HepG2 (cell line): ENCODE results near the gene PXMP4. TPM values are rescaled to one million over a fixed set of nuclear protein-coding genes. Genes with fewer than 3 reads are reported as not detected.

Experiments
- CHD2 ChIP-seq: IDR thresholded peaks from 2 replicates; pipeline ENCODE4 v1.6.1; 2011; ENCODE audit warnings: low read depth, low read length, improper control_type of control experiment
- MED13 ChIP-seq: sonication (generic); formaldehyde crosslinking; IDR thresholded peaks from 2 replicates; pipeline ENCODE4 v1.5.0; 2020; ENCODE audit warnings: missing genetic modification reagents
- NFRKB ChIP-seq: fragments of 450-650 bp; IDR thresholded peaks from 2 replicates; pipeline ENCODE4 v1.6.1; 2017
- RBAK ChIP-seq: sonication (generic); formaldehyde crosslinking; IDR thresholded peaks from 2 replicates; pipeline ENCODE4 v1.5.1; 2020; ENCODE audit warnings: mild to moderate bottlenecking, missing genetic modification reagents
- SOX13 ChIP-seq, 3 experiments: fragments of 450-650 bp in 1 of 3; sonication (generic) in 1 of 3; formaldehyde crosslinking in 1 of 3; IDR thresholded peaks in 2 of 3; conservative IDR thresholded peaks in 1 of 3; 2 replicates each; pipeline versions ENCODE4 v1.5.0 to v1.6.1; 2016 to 2020; ENCODE audit warnings: antibody characterized with exemption in 1 of 3, mild to moderate bottlenecking in 1 of 3, missing compliant biosample characterization in 1 of 3, missing genetic modification reagents in 1 of 3, moderate library complexity in 1 of 3
- ZNF124 ChIP-seq: sonication (generic); formaldehyde crosslinking; IDR thresholded peaks from 2 replicates; pipeline ENCODE4 v1.4.0; 2020; ENCODE audit warnings: missing genetic modification reagents
- ZNF460 ChIP-seq: sonication (generic); formaldehyde crosslinking; IDR thresholded peaks from 2 replicates; pipeline ENCODE4 v1.5.1; 2020; ENCODE audit warnings: missing genetic modification reagents, mild to moderate bottlenecking, borderline replicate concordance
- ZNF552 ChIP-seq: sonication (generic); formaldehyde crosslinking; IDR thresholded peaks from 2 replicates; pipeline ENCODE4 v1.9.0; 2022; ENCODE audit warnings: missing genetic modification reagents, mild to moderate bottlenecking, borderline replicate concordance
- ZNF766 ChIP-seq: sonication (generic); formaldehyde crosslinking; IDR thresholded peaks from 2 replicates; pipeline ENCODE4 v1.5.0; 2020; ENCODE audit warnings: missing genetic modification reagents, borderline replicate concordance
- polyA plus RNA-seq, 8 experiments: library from polyadenylated mRNA; depleted of rRNA in 3 of 8; stranded (reverse) in 7 of 8; unstranded in 1 of 8; fragments of >200 nt; fragmentation: Illumina TruSeq in 4 of 8; extraction: Trizol in 4 of 8; gene quantifications; 2 replicates each; pipeline versions ENCODE4 v1.2.1 to v1.2.3, GENCODE V29; 2011 to 2016; ENCODE audit warnings: low read depth in 4 of 8, missing spikeins in 1 of 8, mixed read lengths in 1 of 8; ENCODE audit not compliant: insufficient read depth in 1 of 8
- total RNA-seq, 5 experiments: library from RNA; depleted of rRNA; stranded (reverse); fragments of >200 nt; fragmentation: Illumina TruSeq; extraction: Trizol; gene quantifications; 2 replicates each; pipeline ENCODE4 v1.2.3, GENCODE V29; 2016; ENCODE audit warnings: low read depth in 1 of 5
- TF ChIP-seq, protein P1 (sequence below): sonication (generic); formaldehyde crosslinking; IDR thresholded peaks from 2 replicates; pipeline ENCODE4 v1.9.0; 2021; ENCODE audit warnings: mild to moderate bottlenecking, missing genetic modification reagents
- TF ChIP-seq, protein P2 (sequence below): sonication (generic); formaldehyde crosslinking; IDR thresholded peaks from 2 replicates; pipeline ENCODE4 v1.5.1; 2020; ENCODE audit warnings: mild to moderate bottlenecking, missing genetic modification reagents, moderate library complexity
- TF ChIP-seq, protein P3 (sequence below): sonication (generic); formaldehyde crosslinking; IDR thresholded peaks from 2 replicates; pipeline ENCODE4 v1.8.1; 2023; ENCODE audit warnings: mild to moderate bottlenecking, missing genetic modification reagents
- TF ChIP-seq, protein P4 (sequence below): sonication (generic); formaldehyde crosslinking; IDR thresholded peaks from 2 replicates; pipeline ENCODE4 v1.5.0; 2020; ENCODE audit warnings: mild to moderate bottlenecking, missing genetic modification reagents

Gene PXMP4
- total and polyA plus RNA-seq, 2 of the 13 experiments (the other 11 are each of a cell fraction or from before 2014, with no cell fraction given), result not detected

DNA sequence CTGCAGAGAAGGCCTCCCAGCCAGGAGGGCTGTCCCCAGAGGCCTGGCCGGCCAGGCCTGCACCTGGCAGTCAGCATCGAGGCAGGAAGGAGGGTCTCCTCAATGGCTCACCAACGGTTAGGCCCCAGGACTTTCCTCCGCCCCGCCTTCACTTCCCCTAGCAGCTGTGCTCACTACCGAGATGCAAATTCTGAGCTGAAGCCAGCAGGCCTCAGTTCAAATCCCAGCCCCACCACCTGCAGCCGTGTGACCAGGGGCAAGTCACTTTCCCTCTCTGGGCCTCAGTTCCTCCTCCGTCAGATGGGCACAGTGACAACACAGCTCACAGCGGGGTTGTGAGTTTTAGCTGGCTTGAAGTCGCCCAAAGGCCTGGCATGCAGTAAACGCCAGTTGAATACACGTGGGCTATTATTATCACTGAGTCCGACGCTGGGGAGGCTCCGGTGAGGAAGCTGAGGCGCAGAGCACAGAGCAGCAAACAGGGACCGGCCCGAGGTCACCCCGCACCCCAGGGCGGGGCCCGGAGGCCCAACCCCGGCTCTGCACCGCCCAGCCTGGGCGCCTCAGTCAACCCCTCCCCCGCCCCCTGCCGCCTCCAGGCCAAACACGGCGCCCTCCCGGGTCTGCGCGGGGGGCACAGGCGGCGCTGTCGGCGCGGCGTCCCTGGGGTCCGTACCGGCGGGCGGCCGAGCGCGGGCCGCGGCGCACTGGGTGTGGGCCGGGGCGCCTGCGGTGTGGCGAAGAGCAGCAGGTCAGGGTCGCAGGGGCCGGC is 34.6 kb downstream of the PXMP4 start (continued):
- TF ChIP-seq, protein P1, sequence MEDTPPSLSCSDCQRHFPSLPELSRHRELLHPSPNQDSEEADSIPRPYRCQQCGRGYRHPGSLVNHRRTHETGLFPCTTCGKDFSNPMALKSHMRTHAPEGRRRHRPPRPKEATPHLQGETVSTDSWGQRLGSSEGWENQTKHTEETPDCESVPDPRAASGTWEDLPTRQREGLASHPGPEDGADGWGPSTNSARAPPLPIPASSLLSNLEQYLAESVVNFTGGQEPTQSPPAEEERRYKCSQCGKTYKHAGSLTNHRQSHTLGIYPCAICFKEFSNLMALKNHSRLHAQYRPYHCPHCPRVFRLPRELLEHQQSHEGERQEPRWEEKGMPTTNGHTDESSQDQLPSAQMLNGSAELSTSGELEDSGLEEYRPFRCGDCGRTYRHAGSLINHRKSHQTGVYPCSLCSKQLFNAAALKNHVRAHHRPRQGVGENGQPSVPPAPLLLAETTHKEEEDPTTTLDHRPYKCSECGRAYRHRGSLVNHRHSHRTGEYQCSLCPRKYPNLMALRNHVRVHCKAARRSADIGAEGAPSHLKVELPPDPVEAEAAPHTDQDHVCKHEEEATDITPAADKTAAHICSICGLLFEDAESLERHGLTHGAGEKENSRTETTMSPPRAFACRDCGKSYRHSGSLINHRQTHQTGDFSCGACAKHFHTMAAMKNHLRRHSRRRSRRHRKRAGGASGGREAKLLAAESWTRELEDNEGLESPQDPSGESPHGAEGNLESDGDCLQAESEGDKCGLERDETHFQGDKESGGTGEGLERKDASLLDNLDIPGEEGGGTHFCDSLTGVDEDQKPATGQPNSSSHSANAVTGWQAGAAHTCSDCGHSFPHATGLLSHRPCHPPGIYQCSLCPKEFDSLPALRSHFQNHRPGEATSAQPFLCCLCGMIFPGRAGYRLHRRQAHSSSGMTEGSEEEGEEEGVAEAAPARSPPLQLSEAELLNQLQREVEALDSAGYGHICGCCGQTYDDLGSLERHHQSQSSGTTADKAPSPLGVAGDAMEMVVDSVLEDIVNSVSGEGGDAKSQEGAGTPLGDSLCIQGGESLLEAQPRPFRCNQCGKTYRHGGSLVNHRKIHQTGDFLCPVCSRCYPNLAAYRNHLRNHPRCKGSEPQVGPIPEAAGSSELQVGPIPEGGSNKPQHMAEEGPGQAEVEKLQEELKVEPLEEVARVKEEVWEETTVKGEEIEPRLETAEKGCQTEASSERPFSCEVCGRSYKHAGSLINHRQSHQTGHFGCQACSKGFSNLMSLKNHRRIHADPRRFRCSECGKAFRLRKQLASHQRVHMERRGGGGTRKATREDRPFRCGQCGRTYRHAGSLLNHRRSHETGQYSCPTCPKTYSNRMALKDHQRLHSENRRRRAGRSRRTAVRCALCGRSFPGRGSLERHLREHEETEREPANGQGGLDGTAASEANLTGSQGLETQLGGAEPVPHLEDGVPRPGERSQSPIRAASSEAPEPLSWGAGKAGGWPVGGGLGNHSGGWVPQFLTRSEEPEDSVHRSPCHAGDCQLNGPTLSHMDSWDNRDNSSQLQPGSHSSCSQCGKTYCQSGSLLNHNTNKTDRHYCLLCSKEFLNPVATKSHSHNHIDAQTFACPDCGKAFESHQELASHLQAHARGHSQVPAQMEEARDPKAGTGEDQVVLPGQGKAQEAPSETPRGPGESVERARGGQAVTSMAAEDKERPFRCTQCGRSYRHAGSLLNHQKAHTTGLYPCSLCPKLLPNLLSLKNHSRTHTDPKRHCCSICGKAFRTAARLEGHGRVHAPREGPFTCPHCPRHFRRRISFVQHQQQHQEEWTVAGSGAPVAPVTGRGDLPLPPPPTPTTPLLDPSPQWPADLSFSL, result no peak
- TF ChIP-seq ZNF124 (CRISPR knock-in tag) (no peak), ZNF766 (peak; percentile 12; the same call in 1 of the 2 replicates), RBAK (no peak), SOX13 (IDR thresholded peaks at IDR 0.05) (no peak), SOX13 (CRISPR knock-in tag; conservative IDR thresholded peaks at IDR 0.05 in 1 of 2, IDR thresholded peaks at IDR 0.05 in 1 of 2) (peak; percentile 16 to 19; a peak in 1 of 4 replicates), NFRKB (no peak), MED13 (0 out of 2 replicates have a peak, but pooled peaks have one; percentile 76), ZNF552 (no peak), ZNF460 (no peak), CHD2 (no peak)
- TF ChIP-seq, protein P2, sequence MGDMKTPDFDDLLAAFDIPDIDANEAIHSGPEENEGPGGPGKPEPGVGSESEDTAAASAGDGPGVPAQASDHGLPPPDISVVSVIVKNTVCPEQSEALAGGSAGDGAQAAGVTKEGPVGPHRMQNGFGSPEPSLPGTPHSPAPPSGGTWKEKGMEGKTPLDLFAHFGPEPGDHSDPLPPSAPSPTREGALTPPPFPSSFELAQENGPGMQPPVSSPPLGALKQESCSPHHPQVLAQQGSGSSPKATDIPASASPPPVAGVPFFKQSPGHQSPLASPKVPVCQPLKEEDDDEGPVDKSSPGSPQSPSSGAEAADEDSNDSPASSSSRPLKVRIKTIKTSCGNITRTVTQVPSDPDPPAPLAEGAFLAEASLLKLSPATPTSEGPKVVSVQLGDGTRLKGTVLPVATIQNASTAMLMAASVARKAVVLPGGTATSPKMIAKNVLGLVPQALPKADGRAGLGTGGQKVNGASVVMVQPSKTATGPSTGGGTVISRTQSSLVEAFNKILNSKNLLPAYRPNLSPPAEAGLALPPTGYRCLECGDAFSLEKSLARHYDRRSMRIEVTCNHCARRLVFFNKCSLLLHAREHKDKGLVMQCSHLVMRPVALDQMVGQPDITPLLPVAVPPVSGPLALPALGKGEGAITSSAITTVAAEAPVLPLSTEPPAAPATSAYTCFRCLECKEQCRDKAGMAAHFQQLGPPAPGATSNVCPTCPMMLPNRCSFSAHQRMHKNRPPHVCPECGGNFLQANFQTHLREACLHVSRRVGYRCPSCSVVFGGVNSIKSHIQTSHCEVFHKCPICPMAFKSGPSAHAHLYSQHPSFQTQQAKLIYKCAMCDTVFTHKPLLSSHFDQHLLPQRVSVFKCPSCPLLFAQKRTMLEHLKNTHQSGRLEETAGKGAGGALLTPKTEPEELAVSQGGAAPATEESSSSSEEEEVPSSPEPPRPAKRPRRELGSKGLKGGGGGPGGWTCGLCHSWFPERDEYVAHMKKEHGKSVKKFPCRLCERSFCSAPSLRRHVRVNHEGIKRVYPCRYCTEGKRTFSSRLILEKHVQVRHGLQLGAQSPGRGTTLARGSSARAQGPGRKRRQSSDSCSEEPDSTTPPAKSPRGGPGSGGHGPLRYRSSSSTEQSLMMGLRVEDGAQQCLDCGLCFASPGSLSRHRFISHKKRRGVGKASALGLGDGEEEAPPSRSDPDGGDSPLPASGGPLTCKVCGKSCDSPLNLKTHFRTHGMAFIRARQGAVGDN (CRISPR knock-in tag), result peak; percentile 81
- TF ChIP-seq, protein P3, sequence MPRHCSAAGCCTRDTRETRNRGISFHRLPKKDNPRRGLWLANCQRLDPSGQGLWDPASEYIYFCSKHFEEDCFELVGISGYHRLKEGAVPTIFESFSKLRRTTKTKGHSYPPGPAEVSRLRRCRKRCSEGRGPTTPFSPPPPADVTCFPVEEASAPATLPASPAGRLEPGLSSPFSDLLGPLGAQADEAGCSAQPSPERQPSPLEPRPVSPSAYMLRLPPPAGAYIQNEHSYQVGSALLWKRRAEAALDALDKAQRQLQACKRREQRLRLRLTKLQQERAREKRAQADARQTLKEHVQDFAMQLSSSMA (CRISPR knock-in tag), result peak; percentile 84; the same call in 1 of the 2 replicates
- TF ChIP-seq, protein P4, sequence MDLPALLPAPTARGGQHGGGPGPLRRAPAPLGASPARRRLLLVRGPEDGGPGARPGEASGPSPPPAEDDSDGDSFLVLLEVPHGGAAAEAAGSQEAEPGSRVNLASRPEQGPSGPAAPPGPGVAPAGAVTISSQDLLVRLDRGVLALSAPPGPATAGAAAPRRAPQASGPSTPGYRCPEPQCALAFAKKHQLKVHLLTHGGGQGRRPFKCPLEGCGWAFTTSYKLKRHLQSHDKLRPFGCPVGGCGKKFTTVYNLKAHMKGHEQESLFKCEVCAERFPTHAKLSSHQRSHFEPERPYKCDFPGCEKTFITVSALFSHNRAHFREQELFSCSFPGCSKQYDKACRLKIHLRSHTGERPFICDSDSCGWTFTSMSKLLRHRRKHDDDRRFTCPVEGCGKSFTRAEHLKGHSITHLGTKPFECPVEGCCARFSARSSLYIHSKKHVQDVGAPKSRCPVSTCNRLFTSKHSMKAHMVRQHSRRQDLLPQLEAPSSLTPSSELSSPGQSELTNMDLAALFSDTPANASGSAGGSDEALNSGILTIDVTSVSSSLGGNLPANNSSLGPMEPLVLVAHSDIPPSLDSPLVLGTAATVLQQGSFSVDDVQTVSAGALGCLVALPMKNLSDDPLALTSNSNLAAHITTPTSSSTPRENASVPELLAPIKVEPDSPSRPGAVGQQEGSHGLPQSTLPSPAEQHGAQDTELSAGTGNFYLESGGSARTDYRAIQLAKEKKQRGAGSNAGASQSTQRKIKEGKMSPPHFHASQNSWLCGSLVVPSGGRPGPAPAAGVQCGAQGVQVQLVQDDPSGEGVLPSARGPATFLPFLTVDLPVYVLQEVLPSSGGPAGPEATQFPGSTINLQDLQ (CRISPR knock-in tag), result no peak; the same call in 1 of the 2 replicates
